Body of pancreas (tissue), 4 donors: ENCODE results near the gene XBP1.

Experiments
- POLR2A ChIP-seq, 3 donors: fragments of 450-650 bp; IDR thresholded peaks; one replicate each; pipeline ENCODE4 v1.6.1; 2016; ENCODE audit warnings: antibody characterized with exemption in 3 of 3, mild to moderate bottlenecking in 2 of 3
- TF ChIP-seq, protein P1 (sequence below), 7 experiments: fragments of 450-650 bp in 4 of 7; fragments of 200-600 bp in 3 of 7; sonication (generic) in 3 of 7; IDR thresholded peaks; one replicate each; pipeline ENCODE4 v1.5.1; 2016 to 2019; ENCODE audit warnings: antibody characterized with exemption in 7 of 7

DNA sequence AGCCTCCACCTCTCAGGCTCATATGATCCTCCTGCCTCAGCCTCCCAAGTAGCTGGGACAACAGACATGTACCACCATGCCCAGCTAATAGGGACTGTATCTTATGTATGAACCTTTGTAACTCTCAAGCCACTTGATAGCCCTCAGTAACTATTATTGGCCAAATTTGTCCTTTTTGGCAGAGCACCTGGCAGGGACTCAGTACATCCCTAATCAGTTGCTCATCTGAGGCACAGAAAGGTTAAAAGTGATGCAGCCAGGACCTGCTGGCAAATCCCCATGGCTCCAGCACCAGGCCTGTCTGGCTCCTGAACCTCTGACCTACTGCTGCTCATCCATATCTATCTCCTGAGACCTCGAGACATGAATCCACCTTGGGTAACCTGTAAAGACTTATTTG, 21.1 kb upstream of the XBP1 start:
- TF ChIP-seq, protein P1, sequence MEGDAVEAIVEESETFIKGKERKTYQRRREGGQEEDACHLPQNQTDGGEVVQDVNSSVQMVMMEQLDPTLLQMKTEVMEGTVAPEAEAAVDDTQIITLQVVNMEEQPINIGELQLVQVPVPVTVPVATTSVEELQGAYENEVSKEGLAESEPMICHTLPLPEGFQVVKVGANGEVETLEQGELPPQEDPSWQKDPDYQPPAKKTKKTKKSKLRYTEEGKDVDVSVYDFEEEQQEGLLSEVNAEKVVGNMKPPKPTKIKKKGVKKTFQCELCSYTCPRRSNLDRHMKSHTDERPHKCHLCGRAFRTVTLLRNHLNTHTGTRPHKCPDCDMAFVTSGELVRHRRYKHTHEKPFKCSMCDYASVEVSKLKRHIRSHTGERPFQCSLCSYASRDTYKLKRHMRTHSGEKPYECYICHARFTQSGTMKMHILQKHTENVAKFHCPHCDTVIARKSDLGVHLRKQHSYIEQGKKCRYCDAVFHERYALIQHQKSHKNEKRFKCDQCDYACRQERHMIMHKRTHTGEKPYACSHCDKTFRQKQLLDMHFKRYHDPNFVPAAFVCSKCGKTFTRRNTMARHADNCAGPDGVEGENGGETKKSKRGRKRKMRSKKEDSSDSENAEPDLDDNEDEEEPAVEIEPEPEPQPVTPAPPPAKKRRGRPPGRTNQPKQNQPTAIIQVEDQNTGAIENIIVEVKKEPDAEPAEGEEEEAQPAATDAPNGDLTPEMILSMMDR (IDR thresholded peaks at IDR 0.05), result no peak
- no peak for TF ChIP-seq POLR2A (IDR thresholded peaks at IDR 0.05)
